H1 (cell line): Measurements from ENCODE around the gene PLEKHG5. TPM values are rescaled to one million over a fixed set of nuclear protein-coding genes. Genes with fewer than 3 reads are reported as not detected.

ENCODE experiments used
- microRNA-seq, 2 experiments: library from miRNA; unstranded; fragments of <30 nt; microRNA quantifications; one replicate each; pipeline versions ENCODE4 to v1.2.0, GENCODE V29; 2016 to 2020; ENCODE audit warnings: borderline microRNAs expressed in 2 of 2, borderline number of aligned reads in 2 of 2, borderline replicate concordance in 1 of 2
- polyA plus RNA-seq, 7 experiments: library from polyadenylated mRNA; depleted of rRNA in 3 of 7; stranded (reverse) in 5 of 7; unstranded in 2 of 7; fragments of >200 nt in 5 of 7; fragments of 200-250 nt in 2 of 7; gene quantifications; 1 replicate in 5 of 7; 2 replicates in 1 of 7; 4 replicates in 1 of 7; pipeline versions ENCODE4 v1.2.1 to v1.2.3, GENCODE V29; 2011 to 2013; ENCODE audit warnings: missing spikeins in 2 of 7, mixed read lengths in 2 of 7
- small RNA-seq: library from polyadenylated mRNA; stranded (forward); fragments of <200 nt; extraction: miRNeasy Mini kit (QIAGEN cat#:217004); gene quantifications from one replicate; pipeline ENCODE3, GENCODE V24; 2013; ENCODE audit not compliant: insufficient read depth
- total RNA-seq: library from RNA; stranded (reverse); fragmentation: NEBNext Ultra II Directional; extraction: Animal tissue kit (Norgen Biotek cat#: 25700); gene quantifications from 2 replicates; pipeline ENCODE4 v1.2.1, GENCODE V29; 2021

PLEKHG5 gene
- total and polyA plus RNA-seq, 2 of the 8 experiments (the other 6 are each of a cell fraction or from before 2014, with no cell fraction given) = 10.4 to 13.8 TPM

Small RNA genes within 50 kb of the gene (microRNA-seq; reads per million reads assigned to microRNA genes)
- gene MIR4252 = 0 reads per million in 2 experiments

Small RNA genes within 50 kb of the gene (small RNA-seq; reads per million reads assigned to genes)
- gene MIR4252 (not detected), gene RNU6-731P (not detected)

Other genes starting within 250 kb of the PLEKHG5 start
- gene HES3, start 247.5 kb downstream of the PLEKHG5 start, total RNA-seq = 54.3 and 67.9 TPM in 2 replicates
- 38.8 and 105 TPM in 2 replicates for gene HES3, start 247.5 kb downstream of the PLEKHG5 start, polyA plus RNA-seq (2011; rRNA removed)
- 5.7 and 6.1 TPM in 2 replicates for gene GPR153, start 230.6 kb downstream of the PLEKHG5 start, total RNA-seq
- gene GPR153, start 230.6 kb downstream of the PLEKHG5 start, polyA plus RNA-seq (2011; rRNA removed) = 8.1 and 15.6 TPM in 2 replicates
- gene ACOT7, start 97.9 kb downstream of the PLEKHG5 start, total RNA-seq = 150 and 151 TPM in 2 replicates
- 214 and 263 TPM in 2 replicates for gene ACOT7, start 97.9 kb downstream of the PLEKHG5 start, polyA plus RNA-seq (2011; rRNA removed)
- 0.15 and 0.36 TPM in 2 replicates for gene HES2, start 71.7 kb downstream of the PLEKHG5 start, total RNA-seq
- 0.53 and 0.86 TPM in 2 replicates for gene HES2, start 71.7 kb downstream of the PLEKHG5 start, polyA plus RNA-seq (2011; rRNA removed)
- 14.8 and 16.3 TPM in 2 replicates for gene ESPN, start 66.9 kb downstream of the PLEKHG5 start, total RNA-seq
- 5.2 and 13.4 TPM in 2 replicates for gene ESPN, start 66.9 kb downstream of the PLEKHG5 start, polyA plus RNA-seq (2011; rRNA removed)
- 9.3 and 10.7 TPM in 2 replicates for gene TNFRSF25, start 25.5 kb downstream of the PLEKHG5 start, total RNA-seq
- gene TNFRSF25, start 25.5 kb downstream of the PLEKHG5 start, polyA plus RNA-seq (2011; rRNA removed) = 19.5 and 26.1 TPM in 2 replicates
- 38.1 and 42.9 TPM in 2 replicates for gene NOL9, start 62.8 kb upstream of the PLEKHG5 start, total RNA-seq
- gene NOL9, start 62.8 kb upstream of the PLEKHG5 start, polyA plus RNA-seq (2011; rRNA removed) = 11.6 and 17.1 TPM in 2 replicates
- gene TAS1R1, start 63.6 kb upstream of the PLEKHG5 start, total RNA-seq = 0.13 TPM in 1 of 2 replicates, not detected in the other
- gene TAS1R1, start 63.6 kb upstream of the PLEKHG5 start, polyA plus RNA-seq (2011; rRNA removed) = 0.17 and 0.26 TPM in 2 replicates
- 21.4 and 28.2 TPM in 2 replicates for gene ZBTB48, start 88.3 kb upstream of the PLEKHG5 start, total RNA-seq
- gene ZBTB48, start 88.3 kb upstream of the PLEKHG5 start, polyA plus RNA-seq (2011; rRNA removed) = 28.8 and 35.7 TPM in 2 replicates
- 22.1 and 22.3 TPM in 2 replicates for gene KLHL21, start 111.2 kb upstream of the PLEKHG5 start, total RNA-seq
- 11.9 and 25.4 TPM in 2 replicates for gene KLHL21, start 111.2 kb upstream of the PLEKHG5 start, polyA plus RNA-seq (2011; rRNA removed)
- 38.7 and 39.6 TPM in 2 replicates for gene PHF13, start 122.1 kb upstream of the PLEKHG5 start, total RNA-seq
- gene PHF13, start 122.1 kb upstream of the PLEKHG5 start, polyA plus RNA-seq (2011; rRNA removed) = 11.7 and 16.5 TPM in 2 replicates
- 12.4 and 15.3 TPM in 2 replicates for gene THAP3, start 133.2 kb upstream of the PLEKHG5 start, total RNA-seq
- 8.2 and 12.9 TPM in 2 replicates for gene THAP3, start 133.2 kb upstream of the PLEKHG5 start, polyA plus RNA-seq (2011; rRNA removed)
- gene DNAJC11, start 210.1 kb upstream of the PLEKHG5 start, total RNA-seq = 90.9 and 92.8 TPM in 2 replicates
- gene DNAJC11, start 210.1 kb upstream of the PLEKHG5 start, polyA plus RNA-seq (2011; rRNA removed) = 43.9 and 64.3 TPM in 2 replicates